Measurements from ENCODE around the gene ARHGAP5. TPM values are rescaled to one million over a fixed set of nuclear protein-coding genes. Genes with fewer than 3 reads are reported as not detected.

The ARHGAP5 gene
- total RNA-seq, 6 donors from 2014 or later, result 31.4 to 150 (median 78.3) TPM

- no peak for ATAC-seq (ENCODE audit: low FRiP score in 2 of 2)
These were observed 25.9 kb downstream of the ARHGAP5 start for GRCh38 chr14:32102968-32103367.

GRCh38 chr14:32104308-32104707, 27.2 kb downstream of the ARHGAP5 start:
- 62 to 65% methylated on average over 1 of the region's 1 CpG for WGBS, 2 donors
- ATAC-seq (ENCODE audit: low FRiP score in 2 of 2) (no peak), DNase-seq (no peak)
- no peaks in the 10 kb centered on the region for H3K9me3 ChIP-seq
- H3K27me3 ChIP-seq, result no peaks in the 10 kb centered on the region
- TF ChIP-seq EP300 (IDR thresholded peaks at IDR 0.05) (no peak), POLR2AphosphoS5 (IDR thresholded peaks at IDR 0.05) (no peak), POLR2A (IDR thresholded peaks at IDR 0.05) (no peak)
- TF ChIP-seq, protein P1, sequence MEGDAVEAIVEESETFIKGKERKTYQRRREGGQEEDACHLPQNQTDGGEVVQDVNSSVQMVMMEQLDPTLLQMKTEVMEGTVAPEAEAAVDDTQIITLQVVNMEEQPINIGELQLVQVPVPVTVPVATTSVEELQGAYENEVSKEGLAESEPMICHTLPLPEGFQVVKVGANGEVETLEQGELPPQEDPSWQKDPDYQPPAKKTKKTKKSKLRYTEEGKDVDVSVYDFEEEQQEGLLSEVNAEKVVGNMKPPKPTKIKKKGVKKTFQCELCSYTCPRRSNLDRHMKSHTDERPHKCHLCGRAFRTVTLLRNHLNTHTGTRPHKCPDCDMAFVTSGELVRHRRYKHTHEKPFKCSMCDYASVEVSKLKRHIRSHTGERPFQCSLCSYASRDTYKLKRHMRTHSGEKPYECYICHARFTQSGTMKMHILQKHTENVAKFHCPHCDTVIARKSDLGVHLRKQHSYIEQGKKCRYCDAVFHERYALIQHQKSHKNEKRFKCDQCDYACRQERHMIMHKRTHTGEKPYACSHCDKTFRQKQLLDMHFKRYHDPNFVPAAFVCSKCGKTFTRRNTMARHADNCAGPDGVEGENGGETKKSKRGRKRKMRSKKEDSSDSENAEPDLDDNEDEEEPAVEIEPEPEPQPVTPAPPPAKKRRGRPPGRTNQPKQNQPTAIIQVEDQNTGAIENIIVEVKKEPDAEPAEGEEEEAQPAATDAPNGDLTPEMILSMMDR (IDR thresholded peaks at IDR 0.05), result no peak
- H3K4me1 ChIP-seq, result peaks cover 14 to 33% (median 21%) of the 10 kb centered on the region in 4 donors
- H3K27ac ChIP-seq, result peak overlapping the region in 1 of 4 donors; percentile 8
- H3K36me3 ChIP-seq, result peaks cover 0 to 5% (median 0%) of the 10 kb centered on the region in 4 donors
- H3K4me3 ChIP-seq, result no peak overlapping the region

More at GRCh38 chr14:32102968-32103367, 25.9 kb downstream of the ARHGAP5 start:
- TF ChIP-seq, protein P1 (IDR thresholded peaks at IDR 0.05), result no peak
- TF ChIP-seq EP300 (IDR thresholded peaks at IDR 0.05) (no peak), POLR2A (IDR thresholded peaks at IDR 0.05) (no peak), POLR2AphosphoS5 (IDR thresholded peaks at IDR 0.05) (no peak)
- Histone ChIP-seq H3K9me3 (no peaks in the 10 kb centered on the region), H3K4me3 (no peak overlapping the region), H3K27ac (no peak overlapping the region), H3K27me3 (no peaks in the 10 kb centered on the region), H3K36me3 (peaks cover 0 to 5% (median 0%) of the 10 kb centered on the region in 4 donors), H3K4me1 (peaks cover 14 to 33% (median 21%) of the 10 kb centered on the region in 4 donors)
- DNase-seq, result no peak

DNA sequence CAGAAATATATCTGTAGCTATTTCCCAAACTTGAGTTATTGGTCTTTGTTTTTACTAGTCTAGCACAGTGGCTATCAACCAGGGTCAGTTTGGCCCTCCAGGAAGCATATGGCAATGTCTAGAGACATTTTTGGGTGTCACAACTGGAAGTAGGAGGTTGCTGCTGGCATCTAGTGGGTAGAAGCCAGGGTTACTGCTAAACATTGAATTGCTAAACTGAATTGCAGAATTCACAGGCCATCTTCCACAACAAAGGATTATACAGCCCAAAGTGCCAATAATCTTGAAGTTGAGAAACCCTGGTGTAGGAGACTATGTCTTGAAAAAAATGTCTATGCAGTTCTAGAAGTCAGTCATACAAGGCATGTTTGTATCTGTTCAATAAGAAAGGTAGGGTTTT, 27.7 kb downstream of the ARHGAP5 start:
- Histone ChIP-seq H3K27me3 (no peaks in the 10 kb centered on the region), H3K4me1 (peaks cover 14 to 33% (median 21%) of the 10 kb centered on the region in 4 donors), H3K9me3 (no peaks in the 10 kb centered on the region), H3K4me3 (no peak overlapping the region), H3K27ac (no peak overlapping the region), H3K36me3 (peaks cover 0 to 5% (median 0%) of the 10 kb centered on the region in 4 donors)
- TF ChIP-seq POLR2AphosphoS5 (IDR thresholded peaks at IDR 0.05), result no peak
- TF ChIP-seq, protein P1 (IDR thresholded peaks at IDR 0.05), result no peak
- no peak for TF ChIP-seq POLR2A (IDR thresholded peaks at IDR 0.05)
- no peak for ATAC-seq (ENCODE audit: low FRiP score in 2 of 2)
- no peak for DNase-seq

DNA sequence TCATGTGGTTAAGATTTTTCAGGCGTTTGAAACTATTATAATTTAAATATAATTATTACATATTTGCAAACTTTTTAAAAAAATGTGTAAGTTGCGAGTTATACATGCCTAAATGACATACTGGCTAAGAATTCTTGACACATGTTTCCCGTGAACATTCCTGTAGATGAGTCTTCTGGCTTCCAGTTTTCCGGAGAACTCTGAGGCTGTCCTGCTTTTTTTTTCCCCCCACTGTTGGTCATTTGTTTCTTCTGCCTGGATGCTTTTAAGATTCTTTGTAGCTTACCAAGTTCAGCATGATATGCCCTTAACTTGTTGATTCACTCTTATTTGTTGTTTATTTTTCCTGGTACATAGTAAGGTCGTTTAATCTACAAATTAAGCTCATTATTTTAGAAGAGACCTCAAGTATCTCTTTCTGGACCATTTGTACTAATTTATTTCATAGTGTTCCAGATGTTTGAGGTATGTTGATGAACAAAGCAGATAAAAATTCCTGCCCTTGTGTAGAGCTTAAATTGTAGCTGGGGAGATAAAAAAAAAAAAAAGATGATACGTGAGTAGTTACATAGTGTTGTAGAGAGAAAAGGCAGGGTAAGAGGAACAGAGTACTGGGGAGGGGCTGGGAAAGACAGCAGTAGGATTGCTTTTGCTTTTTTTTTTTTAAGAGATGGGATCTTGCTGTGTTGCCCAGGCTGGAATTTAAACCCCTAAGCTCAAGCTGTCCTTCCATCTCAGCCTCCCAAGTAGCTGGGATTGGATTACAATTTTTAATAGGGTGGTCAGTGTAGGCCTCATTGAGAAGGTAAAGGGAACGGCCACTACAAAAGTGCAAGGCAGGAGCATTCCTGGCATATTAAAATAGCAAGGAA, 32.8 kb downstream of the ARHGAP5 start:
- Histone ChIP-seq H3K4me3 (no peak overlapping the region), H3K36me3 (no peaks in the 10 kb centered on the region), H3K4me1 (peaks cover 2 to 11% (median 7%) of the 10 kb centered on the region in 4 donors), H3K27ac (no peak overlapping the region), H3K9me3 (no peaks in the 10 kb centered on the region), H3K27me3 (no peaks in the 10 kb centered on the region)
- no peak for DNase-seq
- no peak for TF ChIP-seq EP300 (IDR thresholded peaks at IDR 0.05)
- TF ChIP-seq, protein P1 (IDR thresholded peaks at IDR 0.05), result no peak
- no peak for TF ChIP-seq POLR2A (IDR thresholded peaks at IDR 0.05)
- TF ChIP-seq POLR2AphosphoS5 (IDR thresholded peaks at IDR 0.05), result no peak
- no peak for ATAC-seq (ENCODE audit: low FRiP score in 2 of 2)
- 83 to 86% methylated on average over 7 of the region's 7 CpGs for WGBS, 2 donors

DNA sequence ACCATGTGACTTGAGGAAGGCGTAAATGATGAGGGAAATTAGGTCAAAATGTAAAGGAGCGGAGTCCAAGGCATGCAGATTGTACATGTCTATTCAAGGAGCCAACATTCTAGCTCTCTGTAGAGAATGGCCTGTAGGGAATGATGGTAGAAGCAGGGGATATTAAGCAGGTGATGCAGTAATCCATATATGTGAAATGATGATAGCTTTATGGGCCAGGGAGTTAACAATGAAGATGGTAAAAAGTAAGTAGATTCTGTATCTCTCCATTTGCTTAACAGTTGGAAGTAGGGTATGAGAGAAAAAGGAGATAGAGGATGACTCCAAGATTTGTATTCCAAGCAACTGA, 33.4 kb downstream of the ARHGAP5 start:
- no peaks in the 10 kb centered on the region for H3K27me3 ChIP-seq
- no peaks in the 10 kb centered on the region for H3K9me3 ChIP-seq
- 88 to 100% methylated on average over 2 of the region's 2 CpGs for WGBS, 2 donors
- DNase-seq (no peak), ATAC-seq (ENCODE audit: low FRiP score in 2 of 2) (no peak)
- no peaks in the 10 kb centered on the region for H3K36me3 ChIP-seq
- H3K27ac ChIP-seq, result no peak overlapping the region
- peaks cover 0 to 10% (median 4%) of the 10 kb centered on the region in 4 donors for H3K4me1 ChIP-seq
- no peak for TF ChIP-seq EP300 (IDR thresholded peaks at IDR 0.05)
- TF ChIP-seq, protein P1 (IDR thresholded peaks at IDR 0.05), result no peak
- TF ChIP-seq POLR2AphosphoS5 (IDR thresholded peaks at IDR 0.05), result no peak
- TF ChIP-seq POLR2A (IDR thresholded peaks at IDR 0.05), result no peak
- no peak overlapping the region for H3K4me3 ChIP-seq
